Ovary (tissue), 3 donors: ENCODE measurements around the gene CCDC60.

Source experiments
- EP300 ChIP-seq: sonication (generic); formaldehyde crosslinking; IDR thresholded peaks from one replicate; pipeline ENCODE4 v1.6.1; 2017; ENCODE audit warnings: antibody characterized with exemption
- POLR2A ChIP-seq: fragments of 450-650 bp; IDR thresholded peaks from one replicate; pipeline ENCODE4 v1.6.1; 2017; ENCODE audit warnings: antibody characterized with exemption, mild to moderate bottlenecking, moderate library complexity
- TF ChIP-seq, protein P1 (sequence below), 3 donors: fragments of 450-650 bp in 2 of 3; fragments of 200-600 bp in 1 of 3; IDR thresholded peaks; one replicate each; pipeline versions ENCODE4 v1.5.1 to v1.8.0; 2016 to 2022; ENCODE audit warnings: antibody characterized with exemption in 3 of 3, mild to moderate bottlenecking in 1 of 3
- donor health status: DM: no; HTN: no; CAD: no.

GRCh38 chr12:119576915-119577314 is 242.4 kb downstream of the CCDC60 start:
- TF ChIP-seq, protein P1, sequence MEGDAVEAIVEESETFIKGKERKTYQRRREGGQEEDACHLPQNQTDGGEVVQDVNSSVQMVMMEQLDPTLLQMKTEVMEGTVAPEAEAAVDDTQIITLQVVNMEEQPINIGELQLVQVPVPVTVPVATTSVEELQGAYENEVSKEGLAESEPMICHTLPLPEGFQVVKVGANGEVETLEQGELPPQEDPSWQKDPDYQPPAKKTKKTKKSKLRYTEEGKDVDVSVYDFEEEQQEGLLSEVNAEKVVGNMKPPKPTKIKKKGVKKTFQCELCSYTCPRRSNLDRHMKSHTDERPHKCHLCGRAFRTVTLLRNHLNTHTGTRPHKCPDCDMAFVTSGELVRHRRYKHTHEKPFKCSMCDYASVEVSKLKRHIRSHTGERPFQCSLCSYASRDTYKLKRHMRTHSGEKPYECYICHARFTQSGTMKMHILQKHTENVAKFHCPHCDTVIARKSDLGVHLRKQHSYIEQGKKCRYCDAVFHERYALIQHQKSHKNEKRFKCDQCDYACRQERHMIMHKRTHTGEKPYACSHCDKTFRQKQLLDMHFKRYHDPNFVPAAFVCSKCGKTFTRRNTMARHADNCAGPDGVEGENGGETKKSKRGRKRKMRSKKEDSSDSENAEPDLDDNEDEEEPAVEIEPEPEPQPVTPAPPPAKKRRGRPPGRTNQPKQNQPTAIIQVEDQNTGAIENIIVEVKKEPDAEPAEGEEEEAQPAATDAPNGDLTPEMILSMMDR (IDR thresholded peaks at IDR 0.05), result no peak
- TF ChIP-seq EP300 (no peak), POLR2A (no peak)
